Activated CD8-positive, alpha-beta T cell treated with anti-CD3 and anti-CD28 coated beads, Interleukin-2, amount 10 ng/mL, durations not matched to agents 7 days and 5 days (primary cell): Measurements from ENCODE around the gene PPP1CA. TPM values are rescaled to one million over a fixed set of nuclear protein-coding genes. Genes with fewer than 3 reads are reported as not detected.
"Not testable (repeated sequence)": the region's sequence is repeated elsewhere in the genome, so short reads cannot be mapped to it uniquely, and the experiment has no call there.

Source experiments
- ATAC-seq: fragments of 150-1000 bp; cut with Tn5 transposase; one replicate; pipeline ENCODE4 v1.10.0; 2021; ENCODE audit warnings: moderate library complexity
- CTCF ChIA-PET: fragments of 350-600 bp; sonication (Branson Sonifier 250); formaldehyde crosslinking; loops from one replicate; lab custom pipeline; 2021; ENCODE audit warnings: antibody characterized with exemption; lab: Charles Lee
- POLR2A ChIA-PET: fragments of 350-600 bp; sonication (Branson Sonifier 250); formaldehyde crosslinking; loops from one replicate; lab custom pipeline; 2021; ENCODE audit warnings: antibody characterized with exemption; lab: Charles Lee
- DNase-seq: peaks from one replicate; pipeline ENCODE4 v3.0.0-alpha.2; 2020
- H3K27ac Mint-ChIP-seq: one replicate; pipeline ENCODE4 v1.8.0; 2021; ENCODE audit warnings: mild to moderate bottlenecking, mixed read lengths
- H3K27me3 Mint-ChIP-seq: one replicate; pipeline ENCODE4 v1.8.0; 2021; ENCODE audit warnings: low read depth, mixed read lengths
- H3K36me3 Mint-ChIP-seq: one replicate; pipeline ENCODE4 v1.8.0; 2021; ENCODE audit warnings: low read depth, mixed read lengths
- H3K4me1 Mint-ChIP-seq: one replicate; pipeline ENCODE4 v1.8.0; 2021; ENCODE audit warnings: low read depth, mixed read lengths
- H3K4me3 Mint-ChIP-seq: one replicate; pipeline ENCODE4 v1.8.0; 2021; ENCODE audit warnings: mild to moderate bottlenecking, mixed read lengths
- H3K9me3 Mint-ChIP-seq: one replicate; pipeline ENCODE4 v1.8.0; 2022; ENCODE audit warnings: mixed read lengths; ENCODE audit not compliant: insufficient read depth
- total RNA-seq, 2 experiments: library from RNA; stranded (reverse); gene quantifications; one replicate each; pipeline ENCODE4 v1.2.3, GENCODE V29; 2021

The PPP1CA gene
- total RNA-seq, 2 experiments from 2014 or later = 429 to 434 TPM

GRCh38 chr11:67433536-67434394, 32.1 kb upstream of the PPP1CA start:
- H3K27me3 Mint-ChIP-seq = no peaks in the 10 kb centered on the region
- H3K4me1 Mint-ChIP-seq = peaks cover 51% of the 10 kb centered on the region
- H3K36me3 Mint-ChIP-seq = peaks cover 71% of the 10 kb centered on the region
- CTCF ChIA-PET = interaction anchor here (1.0 kb wide), 1 partner anchor 73 kb away, joined by 3 read pairs; no protein-coding TSS in a partner anchor
- no peak for ATAC-seq
- no peaks in the 10 kb centered on the region for H3K9me3 Mint-ChIP-seq
- DNase-seq = no peak
- POLR2A ChIA-PET = interaction anchor here (0.7 to 8.9 kb wide), 11 partner anchors 8 to 59 kb away, joined by 3 to 109 read pairs (median 4); partner anchors contain the start of genes PPP1CA, TBC1D10C and TMEM134
- H3K4me3 Mint-ChIP-seq = peak overlapping the region; percentile 84
- H3K27ac Mint-ChIP-seq = peak overlapping the region; percentile 96

DNA sequence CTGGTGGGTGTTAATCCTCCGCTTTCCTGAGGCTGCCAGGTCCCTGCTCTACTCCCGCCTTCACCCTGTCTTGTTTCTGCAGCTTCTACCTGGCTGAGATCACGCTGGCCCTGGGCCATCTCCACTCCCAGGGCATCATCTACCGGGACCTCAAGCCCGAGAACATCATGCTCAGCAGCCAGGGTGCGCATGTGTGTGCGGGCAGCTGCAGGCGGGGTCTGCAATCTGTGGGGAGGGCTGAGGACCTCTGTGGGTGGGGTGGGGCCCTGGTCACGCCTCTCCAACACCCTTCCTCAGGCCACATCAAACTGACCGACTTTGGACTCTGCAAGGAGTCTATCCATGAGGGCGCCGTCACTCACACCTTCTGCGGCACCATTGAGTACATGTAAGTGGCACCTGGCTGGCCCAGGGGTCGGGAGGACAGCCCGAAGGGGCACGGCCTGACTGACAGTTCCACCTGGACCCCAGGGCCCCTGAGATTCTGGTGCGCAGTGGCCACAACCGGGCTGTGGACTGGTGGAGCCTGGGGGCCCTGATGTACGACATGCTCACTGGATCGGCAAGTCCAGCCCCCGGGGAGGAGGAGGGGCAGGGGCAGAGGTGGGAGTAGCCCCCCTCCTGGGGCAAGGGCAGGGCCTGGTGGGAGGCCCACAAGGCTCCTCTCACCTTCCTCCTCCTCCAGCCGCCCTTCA, 31.1 kb upstream of the PPP1CA start:
- no peaks in the 10 kb centered on the region for H3K9me3 Mint-ChIP-seq
- DNase-seq = no peak
- ChIA-PET POLR2A (interaction anchor here (0.6 to 8.9 kb wide), 9 partner anchors 9 to 130 kb away, joined by 3 to 76 read pairs (median 3); partner anchors contain the start of gene PPP1CA), CTCF (no interaction called here)
- no peaks in the 10 kb centered on the region for H3K27me3 Mint-ChIP-seq
- H3K4me1 Mint-ChIP-seq = peaks cover 55% of the 10 kb centered on the region
- H3K36me3 Mint-ChIP-seq = peaks cover 66% of the 10 kb centered on the region
- peak overlapping the region; percentile 84 for H3K4me3 Mint-ChIP-seq
- H3K27ac Mint-ChIP-seq = peak overlapping the region; percentile 96
- ATAC-seq = no peak

DNA sequence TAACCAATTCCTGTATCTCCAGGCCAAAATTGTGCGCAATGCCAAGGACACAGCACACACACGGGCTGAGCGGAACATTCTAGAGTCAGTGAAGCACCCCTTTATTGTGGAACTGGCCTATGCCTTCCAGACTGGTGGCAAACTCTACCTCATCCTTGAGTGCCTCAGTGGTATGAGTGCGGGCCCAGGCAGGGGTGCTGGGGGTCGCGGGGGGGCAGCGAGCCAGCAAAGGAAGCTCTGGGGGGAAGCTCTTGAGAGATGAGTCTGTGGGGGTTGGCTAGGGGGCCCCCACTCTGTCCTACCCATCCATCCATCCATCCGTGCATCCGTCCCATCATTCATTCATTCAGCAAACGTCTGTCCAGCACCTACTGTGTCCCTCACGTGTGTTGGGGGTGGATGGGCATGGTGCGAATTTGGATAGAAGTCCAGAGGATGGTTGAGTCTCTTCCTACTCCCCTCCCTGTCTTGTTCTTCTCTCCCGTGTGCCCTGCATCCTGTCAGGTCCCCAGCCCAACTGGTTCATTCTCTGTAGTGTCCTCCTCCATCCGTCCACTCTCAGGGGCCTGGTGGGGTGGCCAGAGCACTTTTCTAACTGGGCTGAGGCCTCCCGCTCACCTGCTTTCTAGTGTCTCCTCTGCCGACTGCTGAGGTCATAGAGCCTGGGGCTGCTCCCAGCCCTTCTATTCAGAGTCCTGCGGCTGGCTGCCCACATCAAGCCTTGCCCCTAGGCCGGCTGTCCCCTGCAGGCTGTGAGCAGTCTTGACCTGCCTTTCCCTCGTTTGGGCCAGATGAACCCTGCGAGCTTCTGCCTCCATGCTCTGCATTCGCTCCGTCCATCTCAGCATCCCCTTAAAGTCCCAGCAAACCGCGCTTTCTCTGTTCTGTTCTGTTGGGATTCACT, 29.9 kb upstream of the PPP1CA start:
- DNase-seq (no peak), ATAC-seq (no peak)
- peaks cover 63% of the 10 kb centered on the region for H3K4me1 Mint-ChIP-seq
- H3K27ac Mint-ChIP-seq = peak overlapping the region; percentile 96
- H3K9me3 Mint-ChIP-seq = no peaks in the 10 kb centered on the region
- ChIA-PET CTCF (interaction anchor here (1.1 kb wide), 1 partner anchor 76 kb away, joined by 3 read pairs; the partner anchor contains the start of gene CDK2AP2), POLR2A (interaction anchor here (0.6 to 8.9 kb wide), 7 partner anchors 13 to 129 kb away, joined by 3 to 76 read pairs (median 5); partner anchors contain the start of genes PPP1CA and TBC1D10C)
- H3K27me3 Mint-ChIP-seq = no peaks in the 10 kb centered on the region
- peaks cover 55% of the 10 kb centered on the region for H3K36me3 Mint-ChIP-seq
- H3K4me3 Mint-ChIP-seq = peak overlapping the region; percentile 1

GRCh38 chr11:67429722-67430121, 28.1 kb upstream of the PPP1CA start:
- peaks cover 40% of the 10 kb centered on the region for H3K36me3 Mint-ChIP-seq
- no peaks in the 10 kb centered on the region for H3K27me3 Mint-ChIP-seq
- POLR2A ChIA-PET = interaction anchor here (0.7 to 7.9 kb wide), 4 partner anchors 8 to 132 kb away, joined by 3 to 48 read pairs (median 24); partner anchors contain the start of genes PPP1CA, PTPRCAP and TBC1D10C
- ATAC-seq = no peak
- no peaks in the 10 kb centered on the region for H3K9me3 Mint-ChIP-seq
- CTCF ChIA-PET = interaction anchor here (1.0 to 2.3 kb wide), 2 partner anchors 8 to 76 kb away, joined by 3 to 6 read pairs; partner anchors contain the start of genes PITPNM1 and PTPRCAP
- H3K4me1 Mint-ChIP-seq = peaks cover 71% of the 10 kb centered on the region
- DNase-seq = no peak
- H3K4me3 Mint-ChIP-seq = peak overlapping the region; percentile 98
- H3K27ac Mint-ChIP-seq = peak overlapping the region; percentile 95

DNA sequence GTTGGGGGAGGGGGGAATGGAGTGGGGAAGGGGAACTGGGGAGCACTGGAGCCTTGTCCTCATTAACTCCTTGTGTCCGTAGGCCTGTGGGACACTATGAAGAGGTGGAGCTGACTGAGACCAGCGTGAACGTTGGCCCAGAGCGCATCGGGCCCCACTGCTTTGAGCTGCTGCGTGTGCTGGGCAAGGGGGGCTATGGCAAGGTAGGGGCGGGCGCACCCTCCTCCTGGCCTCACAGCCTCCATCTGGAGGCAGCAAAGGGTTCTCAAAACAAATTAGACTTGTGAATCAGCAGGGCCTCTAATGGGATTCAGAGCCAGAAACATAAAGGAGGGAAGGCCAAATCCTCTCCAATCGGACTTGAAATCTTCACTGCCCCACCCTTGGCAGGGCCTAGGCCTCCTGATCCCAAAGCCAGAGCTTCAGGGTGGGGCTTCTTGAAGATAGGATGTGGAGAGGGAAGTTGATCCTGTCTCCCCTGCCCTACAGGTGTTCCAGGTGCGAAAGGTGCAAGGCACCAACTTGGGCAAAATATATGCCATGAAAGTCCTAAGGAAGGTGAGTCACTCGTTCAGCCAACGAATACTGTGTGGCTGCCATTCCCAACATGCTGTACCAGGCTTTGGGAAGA, 27.5 kb upstream of the PPP1CA start:
- CTCF ChIA-PET = interaction anchor here (0.9 to 2.3 kb wide), 5 partner anchors 8 to 76 kb away, joined by 3 to 6 read pairs (median 3); partner anchors contain the start of genes PITPNM1 and PTPRCAP
- peaks cover 69% of the 10 kb centered on the region for H3K4me1 Mint-ChIP-seq
- POLR2A ChIA-PET = interaction anchor here (0.6 to 7.9 kb wide), 6 partner anchors 8 to 156 kb away, joined by 3 to 48 read pairs (median 3); partner anchors contain the start of genes PPP1CA, PTPRCAP and TBC1D10C
- peaks cover 34% of the 10 kb centered on the region for H3K36me3 Mint-ChIP-seq
- no peaks in the 10 kb centered on the region for H3K9me3 Mint-ChIP-seq
- no peak for DNase-seq
- peak overlapping the region; percentile 95 for H3K27ac Mint-ChIP-seq
- peak overlapping the region; percentile 98 for H3K4me3 Mint-ChIP-seq
- ATAC-seq = no peak
- no peaks in the 10 kb centered on the region for H3K27me3 Mint-ChIP-seq

DNA sequence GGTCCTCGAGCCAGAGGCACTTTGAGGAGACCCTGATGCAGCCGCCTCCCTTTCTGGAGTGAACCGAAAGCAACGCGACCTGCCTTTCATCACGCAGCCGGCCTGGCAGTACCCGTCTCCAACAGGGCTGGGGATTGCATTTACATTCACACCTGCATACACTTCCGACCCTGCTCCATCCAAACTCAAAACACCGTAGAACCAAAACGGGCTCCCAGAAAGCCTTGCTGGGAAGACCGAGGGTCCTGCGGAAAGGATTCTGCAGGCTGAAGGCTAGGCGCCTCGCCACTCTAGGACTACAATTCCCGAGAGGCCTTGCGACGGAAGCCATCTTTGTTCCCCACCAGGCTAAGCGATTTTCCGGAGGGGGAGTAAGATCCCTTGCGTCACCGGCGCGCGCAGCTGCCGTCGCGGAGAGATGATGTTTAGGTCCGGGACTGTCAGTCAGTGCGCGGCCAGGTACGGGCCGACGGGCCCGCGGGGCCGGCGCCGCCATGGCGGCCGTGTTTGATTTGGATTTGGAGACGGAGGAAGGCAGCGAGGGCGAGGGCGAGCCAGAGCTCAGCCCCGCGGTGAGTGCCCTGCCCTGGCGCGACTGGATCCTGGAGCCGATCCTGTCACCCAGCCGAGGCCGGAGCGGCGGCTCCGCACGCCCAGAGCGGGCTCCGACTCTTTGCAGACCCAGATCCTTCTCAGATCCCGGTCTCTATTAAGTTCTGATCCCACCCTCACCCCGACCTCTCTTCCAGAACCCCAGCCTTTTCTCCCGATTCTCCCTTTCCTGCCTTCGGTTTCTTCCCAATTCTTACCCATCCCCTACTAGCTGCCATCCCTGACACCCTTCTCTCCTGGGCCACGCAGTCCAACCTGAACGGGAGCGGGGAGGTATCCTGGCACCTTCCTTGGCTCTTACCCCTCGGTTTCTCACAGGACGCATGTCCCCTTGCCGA, 26.7 kb upstream of the PPP1CA start, which contains the start of gene RPS6KB2:
TSS of gene RPS6KB2 (plus strand) at position 443 of the 950 bp plus-strand sequence. CDS start at position 495, 52 bp downstream.
- Mint-ChIP-seq H3K9me3 (no peaks in the 10 kb centered on the region), H3K27ac (peak within 1 kb of the TSS; percentile 95), H3K4me3 (peak within 1 kb of the TSS; percentile 98), H3K36me3 (peaks cover 26% of the 10 kb centered on the region), H3K4me1 (peaks cover 61% of the 10 kb centered on the region), H3K27me3 (no peaks in the 10 kb centered on the region)
- POLR2A ChIA-PET = interaction anchor here (0.6 to 7.9 kb wide), 8 partner anchors 9 to 155 kb away, joined by 3 to 48 read pairs (median 3); partner anchors contain the start of genes PPP1CA, PTPRCAP, RAD9A and TBC1D10C
- ATAC-seq (peak; percentile 94), DNase-seq (peak; percentile 100)
- CTCF ChIA-PET = interaction anchor here (0.7 to 2.3 kb wide), 7 partner anchors 8 to 166 kb away, joined by 3 to 6 read pairs (median 3); partner anchors contain the start of genes PPP1CA and PTPRCAP

DNA sequence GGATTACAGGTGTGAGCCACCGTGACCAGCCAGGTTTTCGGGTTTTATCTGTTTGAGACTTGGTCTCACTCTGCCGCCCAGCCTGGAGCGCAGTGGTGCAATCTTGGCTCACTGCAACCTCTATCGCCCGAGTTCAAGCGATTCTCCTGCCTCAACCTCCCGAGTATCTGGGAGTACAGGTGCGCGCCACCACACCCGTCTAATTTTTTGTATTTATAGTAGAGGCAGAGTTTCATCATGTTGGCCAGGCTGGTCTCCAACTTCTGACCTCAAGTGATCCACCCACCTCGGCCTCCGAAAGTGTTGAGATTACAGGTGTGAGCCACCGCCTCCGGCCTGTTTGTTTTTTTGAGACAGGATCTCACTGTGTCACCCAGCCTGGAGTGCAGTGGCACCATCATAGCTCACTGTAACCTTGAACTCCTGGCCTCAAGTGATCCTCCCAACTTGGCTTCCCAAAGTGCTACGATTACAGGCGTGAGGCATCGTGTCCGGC, 25.8 kb upstream of the PPP1CA start:
- H3K9me3 Mint-ChIP-seq, H3K27me3 Mint-ChIP-seq, DNase-seq, ATAC-seq: not testable (repeated sequence)
- POLR2A ChIA-PET = interaction anchor here (1.0 to 7.9 kb wide), 4 partner anchors 10 to 35 kb away, joined by 3 to 48 read pairs (median 26); partner anchors contain the start of genes PPP1CA, PTPRCAP, RAD9A and TBC1D10C
- CTCF ChIA-PET = interaction anchor here (1.0 to 2.3 kb wide), 4 partner anchors 10 to 165 kb away, joined by 3 to 6 read pairs (median 4); partner anchors contain the start of gene PTPRCAP
- Mint-ChIP-seq H3K36me3 (peaks cover 17% of the 10 kb centered on the region), H3K27ac (peak overlapping the region; percentile 95), H3K4me3 (peak overlapping the region; percentile 98), H3K4me1 (peaks cover 61% of the 10 kb centered on the region)

- Mint-ChIP-seq H3K4me3 (no peak overlapping the region), H3K27ac (no peak overlapping the region), H3K36me3 (peaks cover 3% of the 10 kb centered on the region), H3K9me3 (no peaks in the 10 kb centered on the region), H3K27me3 (no peaks in the 10 kb centered on the region), H3K4me1 (peaks cover 60% of the 10 kb centered on the region)
- POLR2A ChIA-PET = interaction anchor here (1.0 to 7.9 kb wide), 6 partner anchors 10 to 60 kb away, joined by 3 to 48 read pairs (median 5); partner anchors contain the start of genes PPP1CA, PTPRCAP and TBC1D10C
- CTCF ChIA-PET = interaction anchor here (1.0 to 1.5 kb wide), 2 partner anchors 14 to 71 kb away, joined by 3 to 4 read pairs; partner anchors contain the start of genes POLD4 and PTPRCAP
- no peak for ATAC-seq
- DNase-seq = no peak
Observed at GRCh38 chr11:67423891-67424613, 22.4 kb upstream of the PPP1CA start.
